GM19023 (cell line): Measurements from ENCODE around the gene CD300LG.
"Not testable (repeated sequence)": the region's sequence is repeated elsewhere in the genome, so short reads cannot be mapped to it uniquely, and the experiment has no call there.

ENCODE experiments used
- ATAC-seq: cut with Tn5 transposase; IDR thresholded peaks from one replicate; pipeline ENCODE4 v1.9.1; 2021; ENCODE audit warnings: mild to moderate bottlenecking, moderate library complexity; ENCODE audit not compliant: unreplicated experiment

Gene CD300LG, protein sequence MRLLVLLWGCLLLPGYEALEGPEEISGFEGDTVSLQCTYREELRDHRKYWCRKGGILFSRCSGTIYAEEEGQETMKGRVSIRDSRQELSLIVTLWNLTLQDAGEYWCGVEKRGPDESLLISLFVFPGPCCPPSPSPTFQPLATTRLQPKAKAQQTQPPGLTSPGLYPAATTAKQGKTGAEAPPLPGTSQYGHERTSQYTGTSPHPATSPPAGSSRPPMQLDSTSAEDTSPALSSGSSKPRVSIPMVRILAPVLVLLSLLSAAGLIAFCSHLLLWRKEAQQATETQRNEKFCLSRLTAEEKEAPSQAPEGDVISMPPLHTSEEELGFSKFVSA

GRCh38 chr17:43846963-43847371 lies at the start of gene CD300LG:
CD300LG (plus strand) TSS chr17:43847176; CDS start chr17:43847217, 41 bp downstream.
- ATAC-seq = no peak

GRCh38 chr17:43798024-43798423 lies 49.0 kb upstream of the CD300LG start:
- not testable (repeated sequence) for ATAC-seq

DNA sequence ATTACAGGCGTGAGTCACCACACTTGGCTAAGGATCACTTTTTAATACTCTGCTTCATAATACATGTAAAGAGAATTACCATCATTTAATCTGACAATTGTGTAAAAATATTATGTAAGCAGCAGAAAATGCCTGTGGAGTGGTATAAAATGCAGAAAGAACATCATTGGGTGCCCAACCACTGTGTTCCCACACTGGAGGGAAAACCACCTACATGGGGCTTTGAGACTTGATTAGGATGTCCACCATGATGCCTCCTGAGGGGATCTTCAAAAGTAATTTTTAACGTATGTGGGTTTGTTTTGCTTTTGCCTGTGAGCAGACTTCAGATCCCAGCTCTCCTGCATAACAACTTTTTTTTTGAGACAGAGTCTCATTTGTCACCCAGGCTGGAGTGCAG lies 47.9 kb upstream of the CD300LG start:
- no peak for ATAC-seq

GRCh38 chr17:43800736-43801135 lies 46.2 kb upstream of the CD300LG start:
- no peak for ATAC-seq

GRCh38 chr17:43801844-43802243 lies 45.1 kb upstream of the CD300LG start:
- ATAC-seq = no peak

DNA sequence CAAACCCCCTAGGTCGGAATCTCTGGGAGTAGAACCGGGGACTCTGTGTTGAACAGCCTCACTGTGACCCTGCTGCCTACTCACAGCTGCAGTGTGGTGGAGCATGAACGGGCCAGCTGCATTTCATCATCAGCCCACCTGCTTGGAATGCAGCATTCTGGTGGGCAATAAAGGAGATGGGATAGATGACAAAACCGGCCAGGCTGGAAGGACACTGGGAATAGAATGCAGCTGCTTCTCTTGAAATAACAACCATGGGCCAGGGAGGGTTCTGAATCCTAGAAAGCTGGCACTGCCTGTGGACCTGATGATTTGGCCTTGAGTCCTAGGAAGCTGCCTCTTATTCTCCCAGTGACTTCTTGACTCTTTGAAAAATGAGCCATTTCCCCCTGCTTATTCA lies 43.2 kb upstream of the CD300LG start:
- no peak for ATAC-seq

DNA sequence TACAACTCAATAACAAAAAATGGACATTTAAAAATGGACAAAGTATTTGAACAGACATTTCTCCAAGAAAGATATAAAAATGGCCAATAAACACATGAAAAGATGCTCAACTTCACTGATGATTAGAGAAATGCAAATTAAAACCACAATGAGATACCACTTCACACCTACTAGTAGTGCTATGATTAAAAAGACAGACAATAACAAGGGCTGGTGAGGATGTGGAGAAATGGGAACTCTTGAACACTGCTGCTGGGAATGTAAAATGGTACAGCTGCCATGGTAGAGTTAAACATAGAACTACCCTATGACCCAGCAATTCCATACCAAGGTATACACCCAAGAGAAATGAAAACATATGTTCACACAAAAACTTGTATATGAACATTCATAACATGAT lies 41.9 kb upstream of the CD300LG start:
- ATAC-seq = no peak

GRCh38 chr17:43808076-43808475 lies 38.9 kb upstream of the CD300LG start:
- ATAC-seq = no peak

DNA sequence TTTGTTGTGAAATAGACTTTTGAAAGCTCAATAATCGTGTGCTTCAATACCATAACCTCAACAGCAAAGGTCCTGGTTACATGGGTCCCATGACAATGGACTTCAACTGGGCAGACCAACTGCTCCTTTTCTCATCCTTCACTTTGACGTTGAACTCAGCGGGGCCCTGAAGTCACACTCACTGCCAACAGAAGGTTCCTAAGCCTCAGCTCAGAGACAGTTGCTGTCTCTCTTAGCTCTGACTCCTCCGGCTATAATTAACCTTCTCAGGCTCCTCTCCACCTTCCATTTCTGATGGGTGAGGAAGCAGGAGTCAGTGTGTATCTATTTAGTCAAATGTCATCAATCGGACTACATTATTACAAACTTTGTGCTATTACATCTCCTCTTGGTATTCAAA lies 37.9 kb upstream of the CD300LG start:
- no peak for ATAC-seq

GRCh38 chr17:43810226-43810715 lies 36.7 kb upstream of the CD300LG start:
- no peak for ATAC-seq

DNA sequence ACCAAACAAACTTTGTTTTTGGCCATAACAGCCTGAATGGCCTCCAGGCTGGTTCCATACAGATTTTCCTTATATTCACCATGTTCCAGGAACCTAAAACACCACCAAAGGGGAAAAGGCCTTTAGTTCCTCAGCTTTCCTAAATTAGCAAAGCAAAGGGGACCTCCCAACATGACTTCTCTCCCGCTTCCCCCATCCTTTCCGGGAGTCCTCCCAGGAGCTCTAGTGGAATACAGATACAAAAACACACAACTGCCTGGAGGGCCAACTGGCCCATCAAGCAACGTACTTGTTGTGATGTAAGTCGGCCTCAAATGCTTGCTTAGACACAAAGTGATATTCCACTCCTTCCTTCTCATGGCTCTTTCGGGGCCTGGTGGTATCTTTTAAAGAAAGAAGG lies 36.2 kb upstream of the CD300LG start:
- no peak for ATAC-seq

DNA sequence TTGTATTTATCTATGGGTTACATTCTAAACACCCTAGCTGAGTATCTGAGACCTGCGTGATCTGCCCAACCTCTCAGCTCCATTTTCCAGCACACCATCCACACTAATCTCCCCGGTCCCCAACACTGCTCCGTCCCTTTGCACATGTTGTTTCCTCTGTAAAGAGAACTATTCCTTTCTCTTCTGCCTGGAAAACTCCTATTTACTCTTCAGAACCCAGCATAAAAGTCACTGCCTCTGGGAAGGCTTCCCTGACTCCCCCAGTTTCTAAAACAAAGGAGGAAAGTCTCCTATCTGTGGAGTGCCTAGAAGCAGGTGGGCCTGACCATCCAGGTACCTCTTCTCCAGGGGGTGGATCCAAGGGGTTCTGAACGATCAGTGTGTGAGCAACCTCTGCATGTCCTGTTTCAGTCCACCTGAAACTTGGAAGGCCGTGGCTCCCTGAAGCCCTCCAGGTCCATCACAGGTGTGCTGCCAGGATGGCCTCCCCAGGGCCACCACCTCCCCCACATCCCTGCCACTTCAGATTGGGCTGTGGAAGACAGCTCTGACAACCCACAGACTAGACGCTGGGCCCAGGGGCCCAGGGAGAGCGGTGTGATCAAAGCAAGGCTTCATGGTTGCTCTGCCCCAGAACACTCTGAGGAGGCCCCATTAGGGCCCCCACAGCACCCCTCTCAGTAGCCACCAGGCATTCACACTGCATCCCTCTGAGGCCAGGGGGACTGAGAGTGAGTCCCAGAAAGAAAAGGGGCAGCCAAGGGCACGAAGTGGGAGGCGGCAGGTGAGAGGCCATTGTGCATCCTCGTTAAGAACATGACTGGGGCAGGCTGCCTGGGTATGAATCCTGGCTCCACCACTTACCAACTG lies 34.3 kb upstream of the CD300LG start:
- no peak for ATAC-seq

GRCh38 chr17:43813386-43813785 lies 33.6 kb upstream of the CD300LG start:
- ATAC-seq = no peak

DNA sequence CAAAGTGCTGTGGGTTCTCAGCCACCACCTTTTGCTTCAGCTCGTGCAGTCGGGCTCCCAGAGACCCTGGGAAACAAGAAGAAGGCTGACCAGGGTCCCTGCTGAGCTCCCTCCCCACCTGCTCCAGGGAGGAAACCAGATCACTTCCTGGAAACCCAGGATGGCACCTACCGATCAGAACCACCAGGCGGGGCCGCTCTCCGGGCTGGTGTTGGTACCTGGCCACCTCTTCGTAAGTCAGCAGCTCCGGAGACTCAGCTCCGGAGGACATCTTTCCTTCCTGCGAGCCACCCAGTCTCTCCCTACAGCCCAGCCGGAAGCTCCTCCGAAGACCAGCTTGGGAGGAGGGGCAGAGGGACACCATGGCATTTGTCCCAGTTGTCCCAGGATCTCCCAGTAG lies 33.0 kb upstream of the CD300LG start:
- no peak for ATAC-seq

GRCh38 chr17:43814714-43815113 lies 32.3 kb upstream of the CD300LG start:
- no peak for ATAC-seq

GRCh38 chr17:43816336-43817320 lies 30.3 kb upstream of the CD300LG start:
- ATAC-seq = no peak

DNA sequence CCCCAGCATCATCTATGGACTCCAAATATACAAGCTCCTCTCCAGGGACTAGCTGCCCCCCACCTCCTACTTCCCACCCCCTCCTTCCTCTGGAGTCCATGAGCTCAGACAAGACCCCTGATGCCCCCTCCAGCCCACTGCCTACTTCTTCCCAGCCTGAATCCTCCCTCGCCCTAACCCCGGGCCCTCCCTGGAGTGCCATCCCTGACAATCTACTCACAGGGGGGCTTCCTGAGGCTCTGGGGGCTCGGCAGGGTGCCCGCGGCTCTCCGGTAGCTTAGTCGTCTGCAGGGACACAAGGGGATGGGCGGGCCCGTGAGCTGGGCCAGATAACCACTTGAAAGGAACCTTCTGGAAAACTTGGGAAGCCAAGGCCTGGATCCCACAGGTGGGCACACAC lies 29.1 kb upstream of the CD300LG start:
- no peak for ATAC-seq

DNA sequence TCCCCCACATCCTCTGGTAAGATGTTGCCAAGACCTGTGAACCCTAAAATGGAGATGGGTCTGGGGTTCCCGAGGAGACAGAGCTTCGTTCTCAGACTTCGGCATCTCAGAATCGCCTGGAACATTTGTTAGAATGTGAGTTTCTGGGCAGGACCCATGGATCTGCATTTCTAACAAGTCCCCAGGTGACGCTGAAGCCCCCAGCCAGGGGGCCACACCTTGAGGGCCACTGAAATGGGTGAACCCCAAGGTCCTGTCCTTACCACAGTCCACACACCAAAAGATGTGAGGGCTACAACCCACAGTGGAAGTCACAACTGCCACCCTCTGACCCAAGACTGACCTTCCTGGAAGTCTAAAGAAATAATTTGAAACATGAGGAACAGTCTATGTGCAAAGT lies 28.0 kb upstream of the CD300LG start:
- no peak for ATAC-seq

DNA sequence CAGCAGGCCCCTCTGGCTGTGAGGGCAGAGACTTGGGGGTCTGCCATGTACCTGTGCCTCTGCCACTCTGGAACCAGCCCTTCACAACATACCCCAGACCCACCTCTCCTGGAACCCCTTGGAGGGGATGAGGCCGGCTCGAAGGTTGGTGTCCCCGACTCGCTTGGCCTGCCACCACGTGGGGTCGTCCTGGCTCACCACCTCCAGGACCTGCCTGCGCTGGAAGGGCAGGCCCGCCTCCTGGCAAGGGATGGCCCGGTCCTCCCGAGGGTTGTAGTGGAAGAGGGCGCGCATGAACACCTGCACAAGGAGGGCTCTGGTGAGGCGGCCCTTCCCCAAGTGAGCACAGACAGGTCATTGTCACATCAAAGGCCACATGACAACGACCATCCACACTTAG lies 26.2 kb upstream of the CD300LG start:
- no peak for ATAC-seq

DNA sequence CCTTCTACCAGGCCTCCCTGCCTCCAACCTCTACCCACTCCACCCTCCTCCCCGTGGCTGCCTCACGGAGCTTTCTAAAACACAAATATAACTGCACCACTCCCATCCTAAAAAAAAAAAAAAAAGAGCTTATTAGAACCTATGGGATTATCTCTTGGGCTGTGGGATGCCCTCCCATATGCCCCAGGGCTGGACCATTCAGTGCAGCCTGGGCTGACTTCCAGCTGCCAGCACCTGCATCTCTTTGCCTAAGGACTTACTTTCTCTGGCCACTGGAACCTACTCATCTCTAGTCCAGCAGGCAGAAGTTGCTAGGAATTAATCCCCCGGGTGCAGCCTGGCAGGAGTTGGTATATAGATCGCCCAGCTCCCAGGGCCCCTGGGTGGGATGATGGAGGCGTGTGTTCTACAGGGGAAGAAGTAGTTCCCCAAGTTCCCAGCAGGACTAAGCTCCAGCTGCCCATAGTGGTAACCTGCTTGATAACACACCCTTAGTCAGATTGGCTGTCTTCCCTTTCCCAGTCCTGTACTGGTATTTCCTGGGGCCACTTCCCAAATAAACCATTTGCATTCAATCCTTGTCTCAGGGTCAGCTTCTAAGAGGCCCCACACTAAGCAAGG lies 24.3 kb upstream of the CD300LG start:
- ATAC-seq = no peak
